ENCODE results near the gene OR11G2.
"Not testable (repeated sequence)": the region's sequence is repeated elsewhere in the genome, so short reads cannot be mapped to it uniquely, and the experiment has no call there.

The OR11G2 gene

GRCh38 chr14:20190596-20190995 lies at the start of gene OR11G2:
Gene OR11G2, plus strand, starts transcription at chr14:20190896. Its CDS starts 6,542 bp downstream, at chr14:20197438.
- no peak for DNase-seq

DNA sequence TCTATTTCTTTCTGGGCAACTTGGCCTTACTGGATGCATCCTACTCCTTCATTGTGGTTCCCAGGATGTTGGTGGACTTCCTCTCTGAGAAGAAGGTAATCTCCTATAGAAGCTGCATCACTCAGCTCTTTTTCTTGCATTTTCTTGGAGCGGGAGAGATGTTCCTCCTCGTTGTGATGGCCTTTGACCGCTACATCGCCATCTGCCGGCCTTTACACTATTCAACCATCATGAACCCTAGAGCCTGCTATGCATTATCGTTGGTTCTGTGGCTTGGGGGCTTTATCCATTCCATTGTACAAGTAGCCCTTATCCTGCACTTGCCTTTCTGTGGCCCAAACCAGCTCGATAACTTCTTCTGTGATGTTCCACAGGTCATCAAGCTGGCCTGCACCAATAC lies 46.8 kb upstream of the OR11G2 start:
- no peak for DNase-seq

GRCh38 chr14:20144820-20145219 lies 45.9 kb upstream of the OR11G2 start:
- no peak for DNase-seq

GRCh38 chr14:20164462-20164861 lies 26.2 kb upstream of the OR11G2 start:
- DNase-seq, result no peak

- no peak for DNase-seq
Measured at GRCh38 chr14:20167091-20167490, 23.6 kb upstream of the OR11G2 start.

DNA sequence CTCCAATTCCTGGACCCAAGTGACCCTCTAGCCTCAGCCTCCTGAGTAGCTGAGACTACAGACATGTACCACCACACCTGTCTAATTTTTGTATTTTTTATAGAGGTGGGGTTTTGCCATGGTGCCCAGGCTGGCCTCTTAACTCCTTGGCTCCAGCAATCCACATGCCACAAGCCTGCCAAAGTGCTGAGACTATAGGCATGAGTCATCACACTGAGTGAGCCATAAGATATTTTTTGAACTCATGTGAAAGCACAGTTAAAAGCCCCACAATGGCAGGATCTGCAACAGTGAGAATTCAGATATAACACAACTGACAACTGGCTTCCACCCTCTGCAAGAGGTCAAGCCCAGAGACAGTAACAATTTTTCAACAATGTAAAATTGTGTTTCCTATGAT lies 20.8 kb upstream of the OR11G2 start:
- DNase-seq, result not testable (repeated sequence)

DNA sequence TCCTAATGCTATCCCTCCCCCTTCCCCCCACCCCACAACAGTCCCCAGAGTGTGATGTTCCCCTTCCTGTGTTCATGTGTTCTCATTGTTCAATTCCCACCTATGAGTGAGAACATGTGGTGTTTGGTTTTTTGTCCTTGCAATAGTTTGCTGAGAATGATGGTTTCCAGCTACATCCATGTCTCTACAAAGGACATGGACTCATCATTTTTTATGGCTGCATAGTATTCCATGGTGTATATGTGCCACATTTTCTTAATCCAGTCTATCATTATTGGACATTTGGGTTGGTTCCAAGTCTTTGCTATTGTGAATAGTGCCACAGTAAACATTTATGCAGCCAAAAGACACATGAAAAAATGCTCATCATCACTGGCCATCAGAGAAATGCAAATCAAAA lies 16.5 kb upstream of the OR11G2 start:
- not testable (repeated sequence) for DNase-seq

DNA sequence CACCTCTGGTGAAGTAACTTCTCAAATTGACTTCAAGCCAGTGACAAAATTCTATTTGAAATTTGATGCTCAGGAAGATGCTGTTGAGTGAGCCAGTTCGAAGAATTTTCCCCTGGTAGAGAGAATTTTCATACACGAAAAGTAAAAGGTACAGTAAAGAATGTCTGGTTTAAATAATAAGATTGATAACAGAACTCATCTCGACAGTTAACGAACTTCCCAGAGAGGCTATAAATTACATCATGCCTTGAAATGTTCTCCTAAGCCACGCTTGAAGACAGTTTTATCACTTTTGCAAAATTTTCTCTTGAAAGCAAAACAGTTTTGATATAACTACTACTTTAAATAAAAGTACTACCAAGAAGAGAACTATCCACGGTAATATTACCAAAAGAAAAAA lies 14.4 kb upstream of the OR11G2 start:
- no peak for DNase-seq

DNA sequence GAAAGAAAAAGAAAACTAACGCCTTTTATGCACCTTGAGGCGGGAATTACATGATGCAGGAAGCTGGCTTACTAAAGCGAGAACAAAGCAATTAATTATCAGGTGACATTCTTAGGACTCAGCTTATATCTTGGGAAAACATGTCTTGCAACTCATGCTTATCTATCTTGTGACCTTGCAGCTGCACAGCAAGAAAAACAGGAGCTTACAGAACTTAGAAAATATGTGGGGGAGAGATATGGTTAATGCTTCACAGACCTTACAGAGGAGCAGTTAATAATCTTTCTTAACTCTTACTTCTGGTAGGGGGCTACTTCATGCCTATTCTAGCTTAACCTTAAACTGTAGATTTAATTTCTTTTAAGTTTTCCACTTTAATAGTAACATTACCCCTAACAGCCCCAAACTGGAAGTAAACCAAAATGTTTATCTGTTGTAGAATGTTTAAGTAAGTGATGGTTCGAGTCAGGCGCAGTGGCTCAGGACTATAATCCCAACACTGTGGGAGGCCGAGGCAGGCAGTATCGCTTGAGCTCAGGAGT lies 13.2 kb upstream of the OR11G2 start:
- DNase-seq, result no peak

- DNase-seq, result no peak
Measured at GRCh38 chr14:20179218-20179617, 11.5 kb upstream of the OR11G2 start.

GRCh38 chr14:20179880-20180279 lies 10.8 kb upstream of the OR11G2 start:
- DNase-seq, result no peak

- no peak for DNase-seq
Measured at GRCh38 chr14:20180486-20180885, 10.2 kb upstream of the OR11G2 start.

DNA sequence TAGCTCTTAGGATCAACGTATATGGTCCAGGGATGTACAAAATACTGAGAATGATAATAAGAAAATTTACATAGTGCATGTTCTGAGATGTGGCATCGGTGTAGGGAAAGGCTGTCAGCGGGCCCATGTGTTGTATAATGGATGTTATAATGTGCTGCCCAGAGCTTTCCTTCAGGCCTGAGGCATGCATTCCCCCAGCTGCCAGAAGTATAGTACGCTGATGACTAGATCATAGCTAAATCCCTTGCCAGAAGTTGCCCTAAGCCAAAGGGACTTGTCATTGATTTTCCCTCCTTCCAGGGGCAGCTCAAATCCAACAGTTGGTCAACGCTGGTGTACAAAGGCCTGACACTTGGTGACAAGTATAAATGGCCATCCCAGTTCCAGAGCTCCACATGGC lies 6.5 kb upstream of the OR11G2 start:
- no peak for DNase-seq

GRCh38 chr14:20191396-20191795 lies 700 bp downstream of the OR11G2 start:
- no peak for DNase-seq

- no peak for DNase-seq
Measured at GRCh38 chr14:20194101-20194500, 3.4 kb downstream of the OR11G2 start.

- DNase-seq, result not testable (repeated sequence)
Measured at GRCh38 chr14:20195170-20195569, 4.5 kb downstream of the OR11G2 start.

- DNase-seq, result no peak
Measured at GRCh38 chr14:20195911-20196310, 5.2 kb downstream of the OR11G2 start.

GRCh38 chr14:20197459-20197858 lies 6.8 kb downstream of the OR11G2 start:
- DNase-seq, result no peak

GRCh38 chr14:20198991-20199390 lies 8.3 kb downstream of the OR11G2 start:
- DNase-seq, result no peak

DNA sequence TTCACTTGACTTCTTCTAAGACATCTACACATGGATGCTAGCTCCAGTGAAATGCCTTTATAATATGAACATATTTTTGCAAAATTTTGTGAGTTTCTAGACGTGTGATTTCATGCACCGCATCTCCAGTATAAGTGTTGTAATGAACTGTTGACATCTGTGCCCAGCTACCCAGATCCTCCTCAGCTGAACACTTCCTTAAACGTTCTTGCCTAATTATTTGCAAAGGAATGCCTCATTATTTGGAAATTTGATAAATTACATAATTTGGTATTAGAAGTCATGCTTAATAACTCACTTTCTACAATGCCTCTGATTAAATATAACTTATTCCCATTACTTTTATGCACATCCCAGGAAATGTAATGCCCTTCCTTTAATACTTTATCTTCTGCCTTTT lies 14.0 kb downstream of the OR11G2 start:
- no peak for DNase-seq

DNA sequence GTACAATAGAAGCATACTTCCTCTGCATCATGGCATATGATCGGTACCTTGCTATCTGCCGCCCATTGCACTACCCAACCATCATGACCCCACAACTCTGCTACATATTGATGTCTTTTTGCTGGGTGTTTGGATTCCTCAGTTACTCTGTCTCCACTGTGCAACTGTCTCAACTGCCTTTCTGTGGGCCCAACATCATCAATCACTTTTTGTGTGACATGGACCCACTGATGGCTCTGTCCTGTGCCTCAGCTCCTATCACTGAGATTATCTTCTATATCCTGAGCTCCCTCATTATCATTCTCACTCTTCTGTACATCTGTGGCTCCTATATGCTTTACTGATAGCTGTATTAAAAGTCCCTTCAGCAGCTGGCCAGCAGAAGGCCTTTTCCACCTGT lies 18.9 kb downstream of the OR11G2 start:
- DNase-seq, result no peak

DNA sequence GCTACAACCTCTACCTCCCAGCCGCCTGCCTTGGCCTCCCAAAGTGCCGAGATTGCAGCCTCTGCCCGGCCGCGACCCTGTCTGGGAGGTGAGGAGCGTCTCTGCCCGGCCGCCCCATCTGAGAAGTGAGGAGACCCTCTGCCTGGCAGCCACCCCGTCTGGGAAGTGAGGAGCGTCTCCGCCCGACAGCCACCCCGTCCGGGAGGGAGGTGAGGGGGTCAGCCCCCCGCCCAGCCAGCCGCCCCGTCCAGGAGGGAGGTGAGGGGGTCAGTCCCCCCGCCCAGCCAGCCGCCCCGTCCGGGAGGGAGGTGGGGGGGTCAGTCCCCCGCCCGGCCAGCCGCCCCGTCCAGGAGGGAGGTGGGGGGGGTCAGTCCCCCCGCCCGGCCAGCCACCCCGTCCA lies 21.7 kb downstream of the OR11G2 start:
- DNase-seq, result not testable (repeated sequence)

GRCh38 chr14:20215196-20215595 lies 24.5 kb downstream of the OR11G2 start:
- DNase-seq, result no peak

DNA sequence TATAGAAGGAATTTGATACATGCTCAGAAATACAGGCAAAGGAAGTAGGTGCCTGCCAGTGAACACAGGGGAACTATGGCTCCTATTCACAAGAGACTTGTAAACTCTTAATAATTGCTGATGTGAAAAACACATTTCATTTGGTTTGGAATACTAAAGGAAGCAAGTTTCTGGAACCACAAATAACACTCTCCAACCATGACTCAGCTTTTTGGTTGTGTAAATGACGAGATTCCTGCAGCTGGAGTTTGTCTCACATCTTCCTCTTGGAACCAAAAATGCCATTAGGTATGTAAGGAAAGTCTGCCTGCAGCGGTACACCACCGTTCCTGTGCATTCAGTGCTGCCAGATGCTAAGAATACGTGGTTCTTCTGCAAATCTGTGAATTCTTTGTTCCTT lies 28.3 kb downstream of the OR11G2 start:
- DNase-seq, result no peak

DNA sequence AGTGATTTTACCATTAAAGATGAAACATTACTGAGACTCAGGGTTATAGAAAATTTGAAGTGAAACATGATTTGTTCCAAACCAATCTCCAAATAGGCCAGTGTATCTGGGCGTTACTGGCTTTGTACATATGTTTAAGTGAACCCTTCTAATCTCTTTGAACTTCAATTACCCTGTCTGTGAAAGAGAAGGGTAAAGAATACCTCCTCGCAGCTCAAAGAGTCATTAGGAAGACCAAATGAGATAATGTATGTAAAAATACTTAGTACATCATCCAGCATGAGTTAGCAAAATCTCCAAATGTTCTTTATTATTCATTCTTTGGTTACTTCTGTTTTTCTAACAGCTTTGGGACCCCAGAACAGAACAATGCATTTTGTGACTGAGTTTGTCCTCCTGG lies 32.7 kb downstream of the OR11G2 start, which contains the start of gene OR11H6:
OR11H6 (plus strand) TSS at position 301 of the 400 bp plus-strand sequence; CDS start at position 301, 0 bp downstream.
- no peak for DNase-seq

- DNase-seq, result no peak
Measured at GRCh38 chr14:20228681-20229080, 38.0 kb downstream of the OR11G2 start, which contains the start of gene OR11H7. Gene OR11H7, plus strand, starts transcription at chr14:20228981.

All from right forelimb (tissue), 1 donor.